Midbrain (tissue), 1 donor: ENCODE data around the gene SUMO4.

ENCODE experiments used
- DNase-seq: peaks from one replicate; lab custom pipeline; 2025; lab: John Stamatoyannopoulos, UW

Gene SUMO4

GRCh38 chr6:149400050-149400449 lies at the start of gene SUMO4:
Gene SUMO4 (plus strand): TSS chr6:149400262. CDS start chr6:149400392, 130 bp downstream.
- no peak for DNase-seq

DNA sequence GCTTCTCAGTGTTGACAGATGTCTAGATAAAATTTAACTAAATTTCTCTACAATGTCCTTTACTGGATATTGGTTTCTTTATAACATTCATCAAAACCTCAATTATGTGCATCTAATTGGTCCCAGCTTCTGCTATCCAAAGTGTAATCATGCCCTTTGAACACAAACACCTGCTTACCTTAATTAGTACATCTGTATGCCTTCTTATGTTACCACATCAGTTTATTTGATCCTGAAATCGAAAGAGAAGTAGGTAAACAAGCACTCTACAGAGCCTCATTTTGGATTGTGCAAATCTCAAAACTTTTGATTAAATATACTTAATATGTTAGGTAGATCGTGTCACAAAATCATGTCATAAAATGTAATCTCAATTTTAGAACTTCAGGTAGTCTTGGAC lies 46.1 kb upstream of the SUMO4 start:
- no peak for DNase-seq

GRCh38 chr6:149356081-149356750 lies 43.8 kb upstream of the SUMO4 start:
- no peak for DNase-seq

- DNase-seq: no peak
Observed at GRCh38 chr6:149357726-149358538, 42.1 kb upstream of the SUMO4 start.

DNA sequence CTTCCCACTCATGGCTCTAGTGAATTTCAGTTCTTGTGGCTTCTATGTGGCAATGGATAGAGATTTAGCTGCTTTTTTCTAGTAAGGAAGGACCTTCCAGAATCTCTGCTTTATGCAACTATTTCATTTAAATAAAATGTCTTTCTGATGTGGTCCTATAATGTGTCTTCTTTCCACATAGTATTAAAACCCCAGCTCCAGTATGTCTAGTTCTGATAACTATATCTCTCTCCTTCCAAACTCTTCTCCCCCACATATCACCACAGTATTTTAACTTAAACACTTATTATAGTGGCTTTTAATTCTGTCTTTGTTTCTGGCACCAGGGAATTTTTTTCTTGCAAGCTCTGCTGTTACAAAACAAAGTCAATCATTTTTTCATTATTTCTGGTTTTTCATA lies 40.6 kb upstream of the SUMO4 start:
- DNase-seq: no peak

DNA sequence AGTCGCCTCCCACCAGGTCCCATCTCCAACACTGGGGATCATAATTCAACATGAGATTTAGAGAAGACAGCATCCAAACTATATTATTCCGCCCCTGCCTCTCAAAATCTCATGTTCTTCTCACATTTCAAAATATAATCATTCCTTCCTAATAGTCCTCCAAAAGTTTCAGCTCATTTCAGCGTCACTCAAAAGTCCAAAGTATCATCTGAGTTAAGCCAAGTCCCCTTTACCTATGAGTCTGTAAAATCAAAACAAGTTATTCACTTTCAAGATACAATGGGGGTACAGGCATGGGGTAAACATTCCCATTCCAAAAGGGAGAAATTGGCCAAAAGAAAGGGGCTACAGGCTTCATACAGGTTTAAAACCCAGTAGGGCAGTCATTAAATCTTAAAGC lies 39.5 kb upstream of the SUMO4 start:
- no peak for DNase-seq

DNA sequence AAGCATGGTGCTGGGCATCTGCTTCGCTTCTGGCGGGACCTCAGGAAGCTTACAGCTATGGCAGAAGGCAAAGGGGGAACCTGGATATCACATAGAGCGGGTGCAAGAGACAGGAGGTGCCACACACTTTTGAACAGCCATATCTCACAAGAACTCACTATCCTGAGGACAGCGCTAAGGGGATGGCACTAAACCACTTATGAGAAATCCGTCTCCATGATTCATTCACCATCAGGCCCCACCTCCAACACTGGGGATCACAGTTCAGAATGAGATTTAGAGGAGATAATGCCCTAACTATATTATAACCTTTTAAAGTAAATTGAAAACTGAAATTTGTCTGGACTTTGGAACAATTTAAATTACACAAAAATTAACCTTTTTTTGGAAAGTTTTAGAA lies 37.8 kb upstream of the SUMO4 start:
- DNase-seq: no peak

GRCh38 chr6:149363154-149363553 lies 36.9 kb upstream of the SUMO4 start:
- DNase-seq: no peak

GRCh38 chr6:149364557-149364956 lies 35.5 kb upstream of the SUMO4 start:
- DNase-seq: no peak

- no peak for DNase-seq
Observed at GRCh38 chr6:149365197-149365596, 34.9 kb upstream of the SUMO4 start.

DNA sequence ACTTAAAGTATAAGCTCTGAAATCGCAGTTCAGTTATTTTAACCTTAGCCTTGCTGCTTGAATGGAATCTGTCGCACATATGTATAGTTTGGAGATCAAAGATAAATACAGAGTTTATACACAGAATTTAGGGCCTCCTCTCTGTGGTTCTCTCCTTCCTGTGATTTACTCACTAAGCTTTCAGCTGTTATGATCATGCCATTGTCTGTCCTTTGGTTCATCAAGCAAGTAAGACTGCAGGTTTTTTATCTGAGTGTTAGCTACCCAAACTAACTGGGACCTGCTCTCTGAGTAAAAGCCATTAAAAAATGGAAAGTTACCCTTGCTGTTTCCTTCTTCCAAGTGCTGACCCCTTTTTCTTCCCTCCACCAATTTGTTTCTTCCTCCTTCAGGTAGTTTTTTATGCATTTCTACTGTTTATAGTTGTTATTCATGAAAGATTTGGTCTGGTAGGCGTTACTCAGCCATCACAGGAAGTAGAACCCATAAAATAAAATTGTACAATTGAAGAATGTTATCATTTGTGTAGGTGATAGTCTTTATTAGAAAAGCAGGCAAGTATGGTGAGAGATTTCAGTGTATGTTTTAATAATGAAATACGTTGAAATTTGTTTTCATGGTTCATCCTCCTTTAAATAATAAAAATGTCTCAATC lies 33.7 kb upstream of the SUMO4 start:
- no peak for DNase-seq

- DNase-seq: no peak
Observed at GRCh38 chr6:149368065-149368464, 32.0 kb upstream of the SUMO4 start.

DNA sequence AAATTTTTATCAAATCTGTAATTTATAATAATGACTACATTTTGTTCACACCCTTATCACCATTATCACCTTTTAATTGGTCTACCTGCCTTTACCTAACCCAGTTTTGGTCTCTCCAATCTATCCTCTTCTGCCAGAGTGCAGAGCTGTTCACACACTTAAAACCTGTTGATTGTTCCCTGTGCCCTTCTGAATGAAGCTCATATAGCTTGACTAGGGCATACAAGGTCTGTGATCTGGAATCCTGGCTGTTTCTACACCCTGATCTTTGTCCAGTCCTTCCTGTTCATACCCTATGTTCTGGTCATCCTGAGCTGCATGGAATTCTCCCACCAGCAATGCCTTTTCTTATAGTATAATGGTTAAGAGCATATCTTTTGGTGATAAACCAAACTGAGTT lies 28.9 kb upstream of the SUMO4 start:
- no peak for DNase-seq

DNA sequence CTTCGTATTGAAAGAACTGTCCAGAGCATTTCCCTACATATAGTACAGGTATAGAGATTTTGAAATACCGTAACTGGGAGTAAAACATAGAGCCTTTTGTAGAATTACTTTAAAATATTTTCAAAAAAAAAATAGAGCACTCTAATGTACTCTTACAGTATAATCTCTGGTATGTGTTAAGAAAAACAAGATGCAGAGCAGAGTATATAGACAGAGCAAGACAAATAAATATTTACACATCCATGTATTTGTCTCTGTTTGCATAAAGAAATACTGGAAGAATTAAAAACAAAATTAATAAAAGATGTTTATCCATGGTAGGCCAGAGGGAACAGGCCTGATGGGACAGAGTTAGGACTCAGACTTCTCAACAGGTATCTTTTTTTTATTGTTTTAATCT lies 28.0 kb upstream of the SUMO4 start:
- no peak for DNase-seq

- no peak for DNase-seq
Observed at GRCh38 chr6:149373511-149373910, 26.6 kb upstream of the SUMO4 start.

- DNase-seq: no peak
Observed at GRCh38 chr6:149379977-149380376, 20.1 kb upstream of the SUMO4 start.

GRCh38 chr6:149380523-149380922 lies 19.5 kb upstream of the SUMO4 start:
- no peak for DNase-seq

- no peak for DNase-seq
Observed at GRCh38 chr6:149383371-149383770, 16.7 kb upstream of the SUMO4 start.

GRCh38 chr6:149384464-149384863 lies 15.6 kb upstream of the SUMO4 start:
- DNase-seq: no peak

- no peak for DNase-seq
Observed at GRCh38 chr6:149385998-149386646, 13.9 kb upstream of the SUMO4 start.

DNA sequence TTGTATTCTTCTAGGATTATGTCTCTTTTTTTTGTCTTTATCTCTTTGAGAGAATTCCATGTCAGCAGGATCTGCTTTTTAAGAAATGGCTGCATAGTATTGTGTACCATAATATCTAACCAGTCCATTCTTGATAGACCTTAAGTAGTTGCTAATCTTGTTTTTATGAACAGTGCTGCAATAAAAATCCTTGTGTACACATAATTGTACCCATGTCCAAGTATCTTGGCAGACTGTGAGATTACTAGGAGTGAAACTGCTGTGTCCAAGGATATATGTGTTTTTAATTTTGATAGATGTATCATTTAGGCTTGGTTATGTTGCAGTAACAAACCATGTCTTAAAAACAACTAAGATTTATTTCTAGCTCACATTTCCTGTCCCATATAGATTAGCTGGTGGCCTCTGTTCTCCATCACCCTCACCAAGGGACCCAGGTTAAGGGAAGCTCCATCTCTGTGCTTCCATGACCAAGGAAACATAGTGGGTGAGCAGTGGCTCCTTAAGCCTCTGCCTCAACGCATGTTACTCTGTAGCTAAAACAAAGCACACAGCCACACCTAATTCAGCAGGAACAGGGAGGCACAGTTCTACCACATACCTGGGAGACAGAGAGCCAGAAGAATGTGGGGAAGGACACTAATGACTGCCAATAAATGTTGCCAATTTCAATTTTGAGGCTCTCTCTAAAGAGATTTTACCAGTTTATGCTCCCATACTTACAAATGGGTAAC lies 12.1 kb upstream of the SUMO4 start:
- DNase-seq: no peak
